Psoas muscle (tissue), 8 donors: ENCODE data around the gene VRK1. TPM values are rescaled to one million over a fixed set of nuclear protein-coding genes. Genes with fewer than 3 reads are reported as not detected.

Experiments
- ATAC-seq, 4 donors: fragments of 200-7000 bp; cut with Tn5 transposase; one replicate each; pipeline ENCODE4 v1.9.1; 2020; ENCODE audit warnings: moderate library complexity in 3 of 4, mild to moderate bottlenecking in 2 of 4
- DNase-seq, 2 donors: peaks; one replicate each; pipeline ENCODE4 v3.0.0-alpha.2; 2020
- H3K27ac ChIP-seq: fragments of 200-600 bp; one replicate; pipeline ENCODE4 v1.8.0; 2022
- H3K27me3 ChIP-seq, 3 donors: fragments of 200-600 bp in 1 of 3; one replicate each; pipeline versions ENCODE4 v1.6.1 to v1.8.0; 2013 to 2022; ENCODE audit warnings: low read length in 2 of 3, mild to moderate bottlenecking in 2 of 3, moderate library complexity in 1 of 3; ENCODE audit not compliant: insufficient read depth in 3 of 3
- H3K36me3 ChIP-seq, 2 donors: fragments of 200-600 bp in 1 of 2; one replicate each; pipeline versions ENCODE4 v1.6.1 to v1.8.0; 2013 to 2022; ENCODE audit warnings: low read depth in 1 of 2, mild to moderate bottlenecking in 1 of 2, moderate library complexity in 1 of 2; ENCODE audit not compliant: insufficient read depth in 1 of 2
- H3K4me1 ChIP-seq: fragments of 200-600 bp; one replicate; pipeline ENCODE4 v1.8.0; 2022
- H3K4me3 ChIP-seq: fragments of 200-600 bp; one replicate; pipeline ENCODE4 v1.8.0; 2022; ENCODE audit warnings: mild to moderate bottlenecking
- H3K9me3 ChIP-seq: fragments of 200-600 bp; one replicate; pipeline ENCODE4 v1.8.0; 2022
- WGBS, 3 donors: extraction: QIAGEN DNeasy Blood & Tissue Kit; methylation state at CpG; one replicate each; pipeline versions ENCODE4 v1.1.6 to v1.1.7; 2013; 5-methylcytosine and 5-hydroxymethylcytosine counted together
- intact Hi-C, 2 donors: fragments of 100-400 bp; cut with DNase I; formaldehyde crosslinking; loops; one replicate each; pipeline versions ENCODE4 v1.11.0 to v1.14.2; 2022
- polyA plus RNA-seq, 3 donors: library from polyadenylated mRNA; stranded (reverse); fragments of 200-250 nt; gene quantifications; one replicate each; pipeline ENCODE4 v1.2.3, GENCODE V29; 2013
- total RNA-seq, 4 donors: library from RNA; stranded (reverse); fragmentation: NEBNext Ultra II Directional in 2 of 4; extraction: Animal tissue kit (Norgen Biotek cat#: 25700) in 2 of 4; gene quantifications; one replicate each; pipeline versions ENCODE4 v1.2.1 to v1.2.4, GENCODE V29; 2021 to 2023
- TF ChIP-seq, protein P1 (sequence below): fragments of 200-600 bp; IDR thresholded peaks from one replicate; pipeline ENCODE4 v1.8.0; 2022; ENCODE audit warnings: antibody characterized with exemption
- donor health status: healthy with polysubstance abuse.
- donor health status: DM: no; HTN: no; CAD: no; lungs with moderate emphysema.
- donor health status: Bipolar disorder and iron deficiency.
- donor health status: healthy.
- donor health status: DM: yes; HTN: yes; CAD: no.
- donor health status: DM: no; HTN: no; CAD: no.
- donor health status: DM: no; HTN: no; CAD: no.
- donor health status: DM: yes; HTN: yes; CAD: no.

Gene VRK1
- total and polyA plus RNA-seq, 7 donors, result 2.5 to 4.9 (median 4.0) TPM

DNA sequence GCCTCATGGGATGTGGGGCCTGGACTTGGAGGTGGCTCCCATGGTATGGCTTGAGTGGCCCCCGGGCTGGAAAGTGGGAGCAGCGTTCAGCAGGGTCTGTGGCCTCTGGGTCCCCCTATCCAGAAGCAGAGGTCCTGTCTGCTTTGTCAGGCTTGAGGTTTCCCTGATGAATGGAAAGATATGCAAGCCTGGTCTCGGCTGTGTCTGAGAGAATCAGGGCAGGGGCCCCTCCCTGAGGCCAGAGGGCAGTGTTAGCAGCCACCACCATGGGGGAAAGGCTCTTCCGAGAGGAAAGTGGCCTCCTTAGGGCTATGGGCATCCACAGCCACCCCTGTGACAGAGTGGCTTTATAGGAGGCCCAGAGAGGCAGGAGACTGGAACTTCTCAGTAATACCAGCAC is 128.2 kb downstream of the VRK1 start:
- no peak for ATAC-seq
- H3K4me3 ChIP-seq, result no peak overlapping the region
- WGBS, 3 donors, result 81 to 86% (median 82%) methylated on average over 4 of the region's 4 CpGs

DNA sequence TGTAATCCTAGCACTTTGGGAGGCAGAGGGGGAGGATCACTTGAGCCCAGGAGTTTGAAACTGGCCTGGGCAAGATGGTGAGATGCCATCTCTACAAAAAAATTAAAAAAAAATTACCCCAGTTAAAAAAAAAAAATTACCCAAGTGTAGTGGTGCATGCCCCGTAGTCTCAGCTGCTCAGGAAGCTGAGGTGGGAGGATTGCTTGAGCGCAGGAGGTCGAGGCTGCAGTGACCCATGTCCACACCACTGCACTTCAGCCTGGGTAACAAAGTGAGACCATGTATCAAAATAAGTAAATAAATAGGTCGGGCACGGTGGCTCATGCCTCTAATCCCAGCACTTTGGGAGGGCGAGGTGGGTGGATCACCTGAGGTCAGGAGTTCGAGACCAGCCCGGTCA is 128.8 kb downstream of the VRK1 start:
- TF ChIP-seq, protein P1, sequence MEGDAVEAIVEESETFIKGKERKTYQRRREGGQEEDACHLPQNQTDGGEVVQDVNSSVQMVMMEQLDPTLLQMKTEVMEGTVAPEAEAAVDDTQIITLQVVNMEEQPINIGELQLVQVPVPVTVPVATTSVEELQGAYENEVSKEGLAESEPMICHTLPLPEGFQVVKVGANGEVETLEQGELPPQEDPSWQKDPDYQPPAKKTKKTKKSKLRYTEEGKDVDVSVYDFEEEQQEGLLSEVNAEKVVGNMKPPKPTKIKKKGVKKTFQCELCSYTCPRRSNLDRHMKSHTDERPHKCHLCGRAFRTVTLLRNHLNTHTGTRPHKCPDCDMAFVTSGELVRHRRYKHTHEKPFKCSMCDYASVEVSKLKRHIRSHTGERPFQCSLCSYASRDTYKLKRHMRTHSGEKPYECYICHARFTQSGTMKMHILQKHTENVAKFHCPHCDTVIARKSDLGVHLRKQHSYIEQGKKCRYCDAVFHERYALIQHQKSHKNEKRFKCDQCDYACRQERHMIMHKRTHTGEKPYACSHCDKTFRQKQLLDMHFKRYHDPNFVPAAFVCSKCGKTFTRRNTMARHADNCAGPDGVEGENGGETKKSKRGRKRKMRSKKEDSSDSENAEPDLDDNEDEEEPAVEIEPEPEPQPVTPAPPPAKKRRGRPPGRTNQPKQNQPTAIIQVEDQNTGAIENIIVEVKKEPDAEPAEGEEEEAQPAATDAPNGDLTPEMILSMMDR, result no peak
- intact Hi-C loops, result no loop called here

More for the DNA sequence above, 128.2 kb downstream of the VRK1 start:
- no peaks in the 10 kb centered on the region for H3K4me1 ChIP-seq
- H3K27ac ChIP-seq, result no peak overlapping the region
- H3K9me3 ChIP-seq, result no peaks in the 10 kb centered on the region
- DNase-seq, result no peak
- TF ChIP-seq, protein P1, result no peak
- H3K27me3 ChIP-seq, result no peaks in the 10 kb centered on the region
- intact Hi-C loops, result no loop called here
- H3K36me3 ChIP-seq, result no peaks in the 10 kb centered on the region

DNA sequence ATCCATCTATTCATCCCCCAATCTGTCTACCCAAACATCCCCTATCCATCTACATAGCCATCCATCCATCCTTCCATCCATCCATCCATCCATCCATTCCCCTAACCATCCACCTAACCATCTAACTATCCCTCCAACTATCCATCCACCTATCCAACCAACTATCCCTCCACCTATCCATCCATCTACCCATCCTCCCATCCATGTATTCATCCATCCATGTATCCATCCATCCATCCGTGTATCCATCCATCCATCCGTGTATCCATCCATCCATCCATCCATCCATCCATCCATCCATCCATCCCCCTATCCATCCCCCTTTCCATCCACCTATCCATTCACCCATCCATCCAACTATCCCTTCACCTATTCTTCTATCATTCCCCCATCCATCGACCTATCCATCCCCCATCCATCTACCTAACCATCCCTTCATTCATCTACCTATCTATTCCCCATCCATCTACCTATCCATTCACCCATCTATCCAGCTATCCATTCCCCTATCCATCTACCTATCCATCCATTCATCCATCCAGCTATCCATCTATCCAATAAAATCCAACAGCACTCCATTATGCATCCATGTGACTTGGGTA is 131.7 kb downstream of the VRK1 start:
- TF ChIP-seq, protein P1, result no peak
- no peak overlapping the region for H3K4me3 ChIP-seq
- DNase-seq, result no peak
- intact Hi-C loops, result no loop called here
- no peaks in the 10 kb centered on the region for H3K4me1 ChIP-seq
- no peaks in the 10 kb centered on the region for H3K27me3 ChIP-seq
- ATAC-seq, result no peak
- 95 to 100% (median 99%) methylated on average over 3 of the region's 3 CpGs for WGBS, 3 donors
- no peaks in the 10 kb centered on the region for H3K36me3 ChIP-seq
- H3K9me3 ChIP-seq, result no peaks in the 10 kb centered on the region
- no peak overlapping the region for H3K27ac ChIP-seq

More for the DNA sequence above, 128.8 kb downstream of the VRK1 start:
- ATAC-seq (no peak), DNase-seq (no peak)
- WGBS, 3 donors, result 93 to 94% (median 93%) methylated on average over 8 of the region's 8 CpGs
- Histone ChIP-seq H3K4me3 (no peak overlapping the region), H3K36me3 (no peaks in the 10 kb centered on the region), H3K27me3 (no peaks in the 10 kb centered on the region), H3K4me1 (no peaks in the 10 kb centered on the region), H3K9me3 (no peaks in the 10 kb centered on the region), H3K27ac (no peak overlapping the region)

DNA sequence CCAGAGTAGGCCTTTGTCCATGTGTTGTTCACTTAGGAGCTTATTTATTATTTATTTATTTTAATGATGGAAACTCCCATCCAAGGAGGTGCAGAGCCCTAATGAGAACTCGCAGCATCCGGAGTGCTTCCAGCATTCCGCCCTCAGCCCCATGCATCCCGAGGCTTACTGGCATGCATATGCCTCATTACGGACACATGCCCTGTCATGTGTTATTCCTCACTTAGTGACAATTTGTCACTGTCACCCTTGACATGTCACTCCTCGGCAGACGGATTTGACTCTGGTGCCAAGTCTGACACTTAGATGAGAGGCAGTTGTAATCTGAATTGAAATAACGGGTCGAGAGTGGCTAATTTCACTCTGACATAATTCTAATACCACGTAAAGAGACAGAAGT is 132.8 kb downstream of the VRK1 start:
- WGBS, 3 donors, result 75 to 80% (median 76%) methylated on average over 10 of the region's 10 CpGs

More for the DNA sequence above, 132.8 kb downstream of the VRK1 start:
- H3K4me3 ChIP-seq, result no peak overlapping the region
- intact Hi-C loops, result no loop called here
- TF ChIP-seq, protein P1, result no peak
- H3K4me1 ChIP-seq, result no peaks in the 10 kb centered on the region
- H3K9me3 ChIP-seq, result no peaks in the 10 kb centered on the region
- no peak for DNase-seq
- no peaks in the 10 kb centered on the region for H3K27me3 ChIP-seq
- no peaks in the 10 kb centered on the region for H3K36me3 ChIP-seq
- H3K27ac ChIP-seq, result no peak overlapping the region
- no peak for ATAC-seq
